Mucosa of gallbladder (tissue), 1 donor: Measurements from ENCODE around the gene ATRAID. TPM values are rescaled to one million over a fixed set of nuclear protein-coding genes. Genes with fewer than 3 reads are reported as not detected.

Experiments used
- DNase-seq: peaks from one replicate; pipeline ENCODE4 v3.0.0-alpha.2; 2020; ENCODE audit warnings: low spot score
- total RNA-seq: library from RNA; stranded (reverse); gene quantifications from one replicate; pipeline ENCODE4 v1.2.1, GENCODE V29; 2021
- donor health status: DM: no; HTN: no; CAD: no.

The ATRAID gene
- total RNA-seq, 1 donor from 2014 or later = 104 TPM

GRCh38 chr2:27219091-27219490 lies 7.2 kb downstream of the ATRAID start:
- no peak for DNase-seq

GRCh38 chr2:27220091-27220490 lies 8.2 kb downstream of the ATRAID start:
- no peak for DNase-seq

- no peak for DNase-seq
These were observed 9.3 kb downstream of the ATRAID start for GRCh38 chr2:27221166-27221565.

- DNase-seq = no peak
These were observed 10.6 kb downstream of the ATRAID start for GRCh38 chr2:27222407-27222806.

DNA sequence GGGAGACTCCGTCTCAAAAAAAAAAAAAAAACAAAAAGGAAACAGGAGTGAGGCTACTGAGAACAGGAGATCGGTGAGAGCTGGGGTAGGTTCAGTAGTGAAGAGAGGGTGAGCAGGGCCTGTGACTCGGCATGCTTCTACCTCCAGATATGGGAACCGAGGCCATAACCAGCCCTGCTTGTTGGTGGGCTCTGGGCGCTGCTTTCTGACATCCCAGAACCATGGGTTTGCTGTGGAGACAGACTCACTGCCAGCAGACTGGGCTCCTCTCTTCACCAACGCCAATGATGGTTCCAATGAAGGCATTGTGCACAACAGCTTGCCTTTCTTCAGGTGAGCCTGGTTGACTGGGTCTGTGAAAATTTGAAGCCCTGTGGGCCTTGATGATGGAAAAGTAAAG lies 11.6 kb downstream of the ATRAID start:
- no peak for DNase-seq

GRCh38 chr2:27225526-27225925 lies 13.7 kb downstream of the ATRAID start:
- no peak for DNase-seq

- no peak for DNase-seq
These were observed 15.7 kb downstream of the ATRAID start for GRCh38 chr2:27227501-27227900.

- no peak for DNase-seq
These were observed 20.1 kb downstream of the ATRAID start for GRCh38 chr2:27231921-27232320.

DNA sequence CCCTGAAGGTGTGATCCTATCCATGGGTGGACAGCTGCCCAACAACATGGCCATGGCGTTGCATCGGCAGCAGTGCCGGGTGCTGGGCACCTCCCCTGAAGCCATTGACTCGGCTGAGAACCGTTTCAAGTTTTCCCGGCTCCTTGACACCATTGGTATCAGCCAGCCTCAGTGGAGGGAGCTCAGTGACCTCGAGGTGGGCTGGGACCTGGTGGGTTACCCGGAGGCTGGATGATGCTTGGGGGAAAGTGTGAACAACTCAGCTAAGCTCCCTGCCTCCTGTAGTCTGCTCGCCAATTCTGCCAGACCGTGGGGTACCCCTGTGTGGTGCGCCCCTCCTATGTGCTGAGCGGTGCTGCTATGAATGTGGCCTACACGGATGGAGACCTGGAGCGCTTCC lies 21.5 kb downstream of the ATRAID start:
- DNase-seq = no peak

GRCh38 chr2:27236136-27236535 lies 24.3 kb downstream of the ATRAID start:
- no peak for DNase-seq

- no peak for DNase-seq
These were observed 24.8 kb downstream of the ATRAID start for GRCh38 chr2:27236626-27237025.

- no peak for DNase-seq
These were observed 25.6 kb downstream of the ATRAID start for GRCh38 chr2:27237341-27237945.

GRCh38 chr2:27238976-27239375 lies 27.1 kb downstream of the ATRAID start:
- DNase-seq = no peak

DNA sequence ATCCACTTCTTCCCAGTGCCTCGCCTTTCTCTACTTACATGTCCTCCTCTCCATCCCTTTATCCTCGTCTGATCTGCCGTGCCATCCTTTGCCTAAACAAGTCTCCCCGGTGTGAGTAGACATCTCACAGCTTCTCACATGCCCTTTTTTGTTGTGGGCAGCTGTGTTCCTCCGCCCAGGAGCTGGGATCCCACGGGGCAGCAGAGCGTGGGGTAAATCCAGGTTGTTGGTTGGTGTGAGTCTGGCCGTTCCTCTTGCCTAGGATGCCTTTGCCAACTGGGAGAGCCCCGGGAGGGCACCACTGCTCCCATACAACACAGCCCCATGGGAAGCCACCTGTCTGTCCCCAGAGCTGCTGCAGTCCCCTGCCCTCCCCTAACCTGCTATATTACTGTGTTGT lies 28.6 kb downstream of the ATRAID start:
- DNase-seq = no peak

GRCh38 chr2:27241761-27242613 lies 30.1 kb downstream of the ATRAID start:
- no peak for DNase-seq

GRCh38 chr2:27242614-27242951 lies 30.7 kb downstream of the ATRAID start:
- DNase-seq = no peak

DNA sequence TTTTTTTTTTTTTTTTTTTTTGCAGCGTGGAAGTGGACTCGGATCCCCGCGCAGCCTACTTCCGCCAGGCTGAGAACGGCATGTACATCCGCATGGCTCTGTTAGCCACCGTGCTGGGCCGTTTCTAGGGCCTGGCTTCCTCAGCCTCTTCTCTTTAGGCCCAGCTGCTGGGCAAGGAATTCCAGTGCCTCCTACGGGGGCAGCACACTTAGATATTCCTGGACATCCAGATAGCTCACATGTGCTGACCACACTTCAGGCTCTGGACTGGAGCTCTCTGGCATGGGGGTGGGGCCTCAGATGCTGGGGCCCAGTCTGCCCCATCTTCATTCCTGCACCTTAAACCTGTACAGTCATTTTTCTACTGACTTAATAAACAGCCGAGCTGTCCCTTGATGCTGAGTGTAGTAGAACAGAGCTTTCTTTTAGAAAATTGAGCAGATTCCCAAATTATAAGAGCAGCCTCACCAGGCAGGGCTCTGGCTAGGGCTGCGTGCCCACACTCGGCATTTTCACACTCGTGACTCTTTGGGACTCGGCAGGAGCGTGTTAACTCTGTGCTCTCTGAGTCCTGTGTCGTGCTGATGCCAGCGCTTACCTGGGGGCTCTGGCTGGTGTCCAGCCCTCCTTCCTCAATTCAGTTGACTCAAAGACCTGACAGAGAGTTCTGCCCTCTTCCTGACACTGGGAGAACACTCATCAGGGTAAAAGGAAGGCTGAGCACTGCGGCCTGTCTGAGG lies 31.7 kb downstream of the ATRAID start:
- no peak for DNase-seq

DNA sequence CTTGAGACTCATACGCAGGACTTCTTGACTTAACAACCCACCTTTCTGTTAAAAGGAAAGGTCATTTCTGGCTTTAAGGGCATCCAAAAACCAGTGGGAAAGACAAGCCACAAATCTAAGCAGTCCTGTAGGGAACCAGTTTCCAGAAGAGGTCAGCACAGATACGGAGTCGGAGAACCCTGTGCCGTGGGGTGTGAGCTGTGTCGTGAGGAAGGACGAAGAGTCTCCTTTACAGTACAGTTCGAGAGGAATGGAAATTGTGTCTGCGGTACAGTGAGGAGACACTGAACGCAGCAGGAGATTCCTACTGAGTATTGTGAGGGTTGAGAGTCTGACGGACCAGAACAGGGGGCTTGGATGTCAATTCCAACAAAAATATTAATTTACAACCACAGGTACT lies 33.3 kb downstream of the ATRAID start:
- no peak for DNase-seq

DNA sequence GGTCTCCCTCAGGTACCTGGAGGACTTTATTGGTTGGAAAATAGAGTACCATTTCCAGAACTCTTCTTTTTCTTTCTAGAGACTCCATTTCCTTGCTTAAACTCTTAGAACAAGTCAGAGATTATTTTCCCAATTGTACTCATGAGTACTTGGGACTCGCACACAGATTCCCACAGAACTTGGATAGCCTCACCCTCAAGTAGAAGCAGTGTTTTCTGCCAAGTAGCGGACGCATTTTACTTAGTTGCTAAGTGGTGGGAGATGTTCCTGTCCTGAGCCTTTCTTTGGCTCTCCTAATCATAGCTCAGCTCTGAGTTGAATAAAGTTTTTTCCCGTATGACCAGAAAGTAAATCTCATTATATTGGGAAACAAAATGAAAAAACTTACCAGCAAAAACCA lies 33.8 kb downstream of the ATRAID start:
- no peak for DNase-seq

DNA sequence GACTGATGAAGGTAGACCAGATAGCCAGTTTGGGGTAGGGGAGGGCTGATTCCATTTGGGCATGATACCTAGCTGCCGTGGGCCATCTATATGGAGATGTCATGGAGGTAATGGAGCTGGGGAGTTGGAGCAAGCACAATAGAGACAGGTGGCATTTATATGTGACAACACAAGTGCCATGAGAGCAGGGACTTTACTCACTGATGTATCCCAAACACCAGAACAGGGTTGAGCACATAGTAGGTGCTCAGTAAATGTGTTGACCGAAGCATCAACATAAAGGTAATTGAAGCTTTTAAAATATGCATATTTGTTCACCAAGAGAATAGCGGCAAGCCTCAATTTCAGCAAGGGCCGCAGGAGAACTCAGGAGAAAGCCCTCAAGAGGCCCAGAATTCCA lies 36.1 kb downstream of the ATRAID start:
- DNase-seq = no peak

- DNase-seq = no peak
These were observed 37.5 kb downstream of the ATRAID start for GRCh38 chr2:27249159-27249890.
